GM19043 (cell line): ENCODE results near the gene HSPA4.

Experiments
- ATAC-seq: cut with Tn5 transposase; IDR thresholded peaks from one replicate; pipeline ENCODE4 v1.9.1; 2021; ENCODE audit warnings: low read depth; ENCODE audit not compliant: unreplicated experiment

The HSPA4 gene

DNA sequence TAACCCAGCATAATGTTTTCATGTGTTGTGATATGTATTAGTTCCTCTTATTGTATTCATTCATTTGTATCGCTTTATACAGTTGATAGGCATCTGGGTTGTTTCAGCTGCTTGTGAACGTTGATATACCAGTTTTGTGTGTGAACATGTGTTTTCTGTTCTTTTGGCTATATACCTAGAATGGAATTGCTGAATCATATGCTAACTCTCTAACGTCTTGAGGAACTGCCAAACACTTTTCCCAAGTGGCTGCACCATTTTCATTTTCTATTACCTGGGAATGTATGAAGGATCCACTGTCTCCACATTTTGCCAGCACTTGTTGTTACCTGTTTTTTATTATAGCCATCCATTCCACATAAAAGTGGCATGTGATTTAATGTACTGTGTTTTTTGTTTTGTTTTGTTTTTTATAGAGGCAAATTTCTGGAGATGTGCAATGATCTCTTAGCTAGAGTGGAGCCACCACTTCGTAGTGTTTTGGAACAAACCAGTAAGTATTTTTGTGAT, 34.6 kb downstream of the HSPA4 start:
- ATAC-seq, result no peak

DNA sequence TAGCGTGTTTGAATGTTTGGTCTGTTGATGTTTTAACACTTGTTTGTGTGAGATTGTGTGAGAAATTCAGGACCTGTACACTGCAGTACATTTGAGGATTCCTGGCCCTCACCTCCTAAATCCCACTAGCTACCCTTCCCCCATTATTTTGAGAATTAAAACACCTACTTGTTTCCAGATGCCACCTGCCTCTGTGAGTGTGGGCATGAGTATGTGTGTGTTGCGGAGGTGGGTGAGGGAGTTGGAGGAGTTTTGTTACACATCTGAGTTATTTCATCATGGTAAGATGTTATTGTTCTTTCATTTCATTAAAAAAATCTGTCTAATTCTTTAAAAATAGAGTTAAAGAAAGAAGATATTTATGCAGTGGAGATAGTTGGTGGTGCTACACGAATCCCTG, 36.3 kb downstream of the HSPA4 start:
- no peak for ATAC-seq

DNA sequence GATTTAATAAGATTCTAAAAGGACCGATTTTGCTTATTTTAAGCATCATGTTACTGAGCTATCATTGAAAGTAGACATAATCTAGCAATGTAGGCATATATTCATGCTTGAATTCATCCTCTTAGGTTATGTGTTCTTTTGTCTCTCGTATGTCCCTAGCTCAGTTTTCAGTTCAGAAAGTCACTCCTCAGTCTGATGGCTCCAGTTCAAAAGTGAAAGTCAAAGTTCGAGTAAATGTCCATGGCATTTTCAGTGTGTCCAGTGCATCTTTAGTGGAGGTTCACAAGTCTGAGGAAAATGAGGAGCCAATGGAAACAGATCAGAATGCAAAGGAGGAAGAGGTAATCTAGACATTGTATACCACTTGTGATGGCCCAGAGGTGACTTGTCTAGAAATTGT, 39.2 kb downstream of the HSPA4 start:
- no peak for ATAC-seq

DNA sequence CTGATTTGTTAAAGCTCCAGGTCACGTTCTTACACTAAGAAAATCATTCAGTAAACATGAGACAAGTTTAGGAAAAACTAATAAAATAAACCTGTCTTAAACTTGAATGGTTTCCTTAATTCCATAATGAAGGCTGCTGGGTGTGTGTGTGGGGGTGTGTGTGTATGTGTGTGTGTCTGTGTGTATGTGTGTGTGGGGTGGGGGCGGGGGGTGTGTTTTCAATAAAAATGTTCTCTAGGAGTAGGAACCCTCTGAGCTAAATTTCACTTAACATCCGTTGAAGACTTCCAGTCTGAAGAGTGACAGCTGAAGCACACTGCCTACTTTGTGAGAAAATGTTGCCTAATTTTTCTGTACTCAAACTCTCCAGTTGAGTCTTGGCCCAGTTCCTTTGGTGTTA, 54.5 kb downstream of the HSPA4 start:
- ATAC-seq, result no peak

DNA sequence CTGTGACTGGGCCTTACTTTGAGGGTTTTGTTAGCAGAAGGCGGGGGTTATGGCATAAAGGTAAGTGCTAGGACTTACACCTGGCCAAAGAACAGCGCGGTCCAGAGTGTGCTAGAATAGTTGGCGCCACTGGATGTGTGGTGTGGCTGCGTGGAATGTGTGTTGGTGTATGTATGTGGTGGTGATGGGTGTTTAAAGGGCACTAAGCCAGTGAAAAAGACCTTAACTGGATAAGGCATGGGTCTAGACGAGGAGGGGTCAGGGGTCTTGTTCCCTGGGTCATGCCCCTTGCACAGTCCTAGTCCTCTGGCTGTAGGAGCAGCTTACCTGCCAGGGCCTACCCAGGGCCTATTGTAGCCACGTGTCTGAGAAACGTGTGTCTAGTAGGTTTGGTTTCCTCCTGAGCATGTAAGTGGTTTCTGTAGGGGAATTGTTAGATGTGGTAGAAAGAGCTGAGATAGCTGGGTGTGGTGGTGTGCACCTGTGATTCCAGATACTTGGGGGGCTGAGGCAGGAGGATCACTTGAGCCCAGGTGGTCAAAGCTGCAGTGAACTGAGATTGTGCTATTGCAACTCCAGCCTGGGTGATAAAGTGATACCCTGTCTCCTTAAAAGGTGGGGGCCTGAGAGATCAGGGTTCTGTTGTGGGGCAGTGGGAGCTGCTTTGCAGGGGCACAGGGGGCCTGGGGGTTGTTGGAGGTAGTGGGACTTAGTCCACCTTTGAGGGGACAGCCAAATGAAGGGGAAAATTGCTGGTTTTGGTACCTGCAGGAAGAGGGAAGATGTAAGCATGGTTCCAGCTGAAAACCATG, 55.2 kb downstream of the HSPA4 start:
- no peak for ATAC-seq

DNA sequence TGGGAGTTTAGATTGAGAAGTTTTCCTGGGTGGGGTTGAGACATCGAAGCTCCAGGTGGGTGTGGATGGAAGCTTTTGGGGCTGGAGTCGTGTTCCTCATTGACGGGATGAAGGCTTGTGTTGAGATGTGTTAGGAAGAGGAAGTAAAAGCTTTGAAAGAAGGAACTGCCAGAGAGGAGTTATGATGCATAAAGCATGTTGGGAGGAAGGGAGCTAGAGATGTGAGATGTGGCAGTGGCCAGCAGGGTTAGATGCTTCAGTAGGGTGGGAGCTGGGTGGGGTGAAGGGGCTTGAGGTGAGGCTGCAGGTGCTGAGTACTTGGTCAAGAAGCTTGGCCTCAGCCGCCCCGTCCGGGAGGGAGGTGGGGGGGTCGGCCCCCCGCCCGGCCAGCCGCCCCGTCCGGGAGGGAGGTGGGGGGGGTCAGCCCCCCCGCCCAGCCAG, 56.7 kb downstream of the HSPA4 start:
- ATAC-seq, result no peak

DNA sequence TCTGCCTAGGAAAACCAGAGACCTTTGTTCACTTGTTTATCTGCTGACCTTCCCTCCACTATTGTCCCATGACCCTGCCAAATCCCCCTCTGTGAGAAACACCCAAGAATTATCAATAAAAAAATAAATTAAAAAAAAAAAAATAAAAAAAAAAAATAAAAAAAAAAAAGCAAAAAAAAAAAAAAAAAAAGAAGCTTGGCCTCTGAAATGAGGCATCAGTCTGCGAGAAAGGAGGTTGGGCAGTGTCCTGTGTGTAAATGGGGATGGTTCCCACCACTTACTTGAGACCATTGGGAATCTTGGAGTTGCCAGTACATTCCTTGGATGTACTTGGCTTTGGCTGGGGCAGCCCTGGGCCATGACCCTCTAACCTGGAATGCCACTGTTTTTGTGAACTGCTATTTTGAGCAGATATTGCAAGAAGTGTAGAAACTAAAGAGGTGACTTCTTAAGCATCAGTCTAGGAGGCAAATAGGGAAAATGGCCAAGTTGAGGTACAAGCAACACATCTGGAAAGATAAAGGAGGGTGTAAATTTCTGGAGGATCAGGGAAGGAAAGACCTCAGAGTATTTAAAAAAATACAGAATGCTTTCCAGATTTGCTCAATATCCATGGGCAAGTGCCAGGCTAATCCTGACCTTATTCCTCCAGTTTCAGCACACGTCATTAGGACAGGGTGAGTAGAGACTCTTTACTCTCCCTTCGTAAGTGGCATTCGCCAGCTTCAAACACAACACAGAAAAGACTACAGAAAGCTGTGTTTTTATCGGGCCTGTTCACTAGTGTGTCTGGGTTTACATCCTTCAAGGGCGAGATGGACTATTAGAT, 58.1 kb downstream of the HSPA4 start:
- no peak for ATAC-seq

DNA sequence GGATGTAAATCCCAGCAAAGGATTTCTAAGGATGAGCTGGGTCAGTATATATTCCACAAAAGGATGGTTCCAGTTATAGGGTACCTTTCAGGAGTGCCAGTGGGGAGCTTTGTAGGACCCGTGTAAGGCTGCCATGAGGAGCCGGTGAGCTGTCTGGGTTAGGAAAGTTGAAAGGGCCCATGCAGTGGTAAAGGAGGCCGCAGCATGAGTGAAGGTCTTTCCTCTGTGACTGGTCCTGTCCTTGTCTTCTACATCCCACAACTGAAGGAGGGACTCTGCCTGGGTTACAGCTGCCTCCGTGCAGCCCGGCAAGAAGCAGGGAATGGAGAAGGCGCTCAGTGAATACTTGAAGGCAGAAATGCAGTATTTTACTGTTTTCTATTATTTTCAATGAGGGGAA, 58.9 kb downstream of the HSPA4 start:
- ATAC-seq, result no peak

DNA sequence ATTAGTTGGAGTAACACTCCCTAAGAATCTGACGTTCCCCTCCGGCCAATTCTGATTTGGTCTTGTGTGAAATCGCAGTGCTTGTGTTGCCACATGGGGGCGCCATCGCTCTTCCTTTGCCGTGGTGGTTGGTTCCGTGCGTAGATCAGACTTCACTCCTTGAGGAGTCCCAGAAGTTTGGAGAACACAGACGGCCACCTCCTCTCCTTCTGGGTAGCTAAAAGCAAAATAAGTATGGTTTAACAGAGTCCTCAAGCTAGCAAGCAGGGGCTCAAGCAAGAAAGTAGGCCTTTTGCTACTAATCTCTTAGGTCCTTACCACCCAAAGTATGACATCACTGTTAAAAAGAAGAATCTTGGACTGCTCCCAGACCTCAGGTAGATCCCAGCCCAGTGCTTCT, 59.5 kb downstream of the HSPA4 start:
- ATAC-seq, result no peak

DNA sequence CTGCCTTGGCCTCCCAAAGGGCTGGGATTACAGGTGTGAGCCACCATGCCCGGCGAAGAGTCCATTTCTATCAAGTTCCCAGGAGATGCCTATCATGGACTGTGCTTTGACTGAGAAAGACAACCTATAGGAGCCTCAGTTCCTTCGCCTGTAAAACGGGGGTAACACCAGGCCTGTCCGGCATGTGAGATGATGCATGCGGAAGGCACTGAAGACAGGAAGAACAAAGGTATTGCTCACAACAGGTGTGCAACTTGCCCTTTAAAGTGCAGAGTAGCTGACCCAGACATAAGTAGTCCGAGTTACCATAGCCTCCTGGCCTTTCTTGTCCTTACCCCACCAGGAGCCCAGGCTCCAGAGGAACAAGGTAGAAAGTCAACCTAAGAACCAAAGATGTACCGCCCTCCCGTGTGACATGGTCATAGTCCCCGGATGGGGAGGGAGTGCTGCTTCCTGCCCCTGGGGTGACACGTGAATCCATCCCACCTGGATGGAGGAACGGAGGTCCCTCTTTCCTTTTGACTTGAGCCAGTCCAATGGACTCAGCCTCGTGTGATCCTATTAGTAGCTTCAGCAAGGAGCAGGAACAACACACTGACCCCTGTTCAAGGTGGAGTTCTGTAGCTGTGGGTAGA, 60.3 kb downstream of the HSPA4 start:
- no peak for ATAC-seq

DNA sequence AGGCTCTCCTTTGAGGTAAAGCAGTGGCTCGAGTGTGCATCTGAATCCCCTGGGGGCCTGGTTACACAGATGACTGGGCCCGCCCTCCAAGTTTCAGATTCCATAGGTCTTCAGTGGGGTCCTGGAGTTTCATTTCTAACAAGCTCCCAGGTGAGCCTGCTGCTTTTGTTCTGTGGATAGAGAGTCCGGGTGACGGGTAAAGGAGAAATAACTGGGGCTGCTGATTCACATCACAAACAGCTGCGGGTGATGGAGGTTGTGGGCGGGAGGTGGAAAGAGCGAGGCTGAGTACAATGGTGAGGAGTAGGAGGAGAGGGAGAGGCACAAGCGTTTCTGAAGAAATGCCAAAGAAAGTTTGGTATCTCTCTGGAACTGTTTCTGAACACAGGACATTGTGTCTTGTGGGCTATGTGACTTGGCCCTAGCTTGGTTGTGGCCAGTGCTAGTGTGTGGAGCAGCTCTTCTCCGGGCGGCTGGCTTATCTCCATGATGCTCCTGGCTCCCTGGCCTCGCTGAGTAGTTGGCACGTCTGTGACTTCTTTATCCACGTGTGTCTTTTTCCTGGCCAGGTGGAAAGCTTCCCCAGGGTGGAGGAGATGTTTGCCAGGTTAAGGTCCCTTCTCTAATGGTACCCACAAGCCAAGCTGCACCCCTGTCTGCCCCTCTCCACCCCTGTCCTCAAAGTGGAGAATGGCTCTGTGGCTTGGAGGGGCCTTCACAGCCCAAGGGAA, 61.7 kb downstream of the HSPA4 start:
- ATAC-seq, result no peak

DNA sequence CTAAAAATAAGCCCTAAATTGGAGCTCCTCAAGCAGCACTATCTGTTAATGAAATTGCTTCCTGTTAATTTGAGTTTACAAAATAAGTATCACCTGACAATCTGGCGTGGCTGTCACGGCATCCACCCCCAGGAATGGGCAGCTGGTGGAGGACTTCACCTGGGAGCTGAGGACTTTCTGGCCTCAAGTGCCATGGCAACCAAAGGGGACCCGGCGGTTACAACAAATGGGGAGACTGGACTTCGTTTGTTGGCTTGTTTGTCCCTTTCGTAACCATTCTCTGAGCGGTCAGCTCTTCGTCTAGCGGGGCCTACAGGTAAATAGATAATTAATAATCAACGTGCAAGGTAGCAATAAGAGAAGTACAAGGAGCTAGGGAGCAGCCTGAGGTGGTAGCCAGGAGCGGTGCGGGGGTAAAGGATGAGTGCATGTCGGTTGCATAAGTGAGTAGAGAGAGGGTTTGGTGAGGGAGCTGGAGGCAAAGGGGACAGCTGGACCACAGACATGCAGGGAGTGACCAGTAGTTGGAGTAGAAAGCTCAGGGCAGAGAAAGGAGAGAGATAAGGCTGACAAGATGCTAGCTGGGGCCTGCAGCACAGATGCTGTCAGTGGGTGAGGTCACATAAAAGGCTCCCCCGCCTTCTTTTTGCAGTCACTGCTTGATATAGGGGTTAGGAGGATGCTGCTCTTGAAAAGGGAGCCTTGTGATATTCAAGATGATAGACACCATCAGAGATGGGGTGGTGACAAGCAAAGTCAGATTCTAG, 62.5 kb downstream of the HSPA4 start:
- no peak for ATAC-seq

DNA sequence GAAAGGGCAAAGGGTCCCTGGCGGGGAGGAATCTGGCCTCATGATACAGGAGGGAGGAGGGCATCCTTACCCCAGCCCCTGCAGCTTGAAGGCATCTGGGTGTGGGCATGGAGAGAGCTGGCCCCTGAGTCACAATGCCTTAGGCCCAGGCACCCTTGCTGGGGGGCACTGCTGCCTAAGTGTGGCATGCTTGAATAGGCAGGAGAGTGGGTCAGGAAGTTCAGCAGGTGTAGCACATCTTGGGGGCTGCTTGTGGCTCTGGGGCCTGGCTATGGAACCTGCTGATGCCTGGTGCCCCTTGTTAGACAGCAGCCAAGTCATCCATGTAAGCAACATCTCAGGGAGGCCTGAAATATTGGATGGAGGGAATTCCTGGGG, 63.1 kb downstream of the HSPA4 start:
- no peak for ATAC-seq

DNA sequence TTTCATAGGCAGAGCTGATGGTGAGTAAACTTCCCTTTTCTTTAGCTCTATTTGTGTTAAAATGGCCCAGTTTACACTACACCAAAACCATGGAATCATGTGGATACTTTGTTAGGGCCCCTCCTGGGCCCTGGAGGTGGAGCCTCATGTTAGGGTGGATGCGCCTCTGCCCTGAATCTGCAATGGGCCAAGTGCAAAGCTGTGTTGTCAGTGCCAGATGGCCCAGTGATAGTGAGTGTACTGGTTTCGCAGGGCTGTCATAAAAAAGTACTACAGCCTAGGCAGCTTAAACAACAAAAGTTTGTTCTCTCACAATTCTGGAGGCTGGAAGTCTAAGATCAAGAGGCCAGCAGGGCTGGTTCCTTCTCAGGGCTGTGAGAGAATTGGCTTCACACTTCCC, 64.8 kb downstream of the HSPA4 start:
- no peak for ATAC-seq

DNA sequence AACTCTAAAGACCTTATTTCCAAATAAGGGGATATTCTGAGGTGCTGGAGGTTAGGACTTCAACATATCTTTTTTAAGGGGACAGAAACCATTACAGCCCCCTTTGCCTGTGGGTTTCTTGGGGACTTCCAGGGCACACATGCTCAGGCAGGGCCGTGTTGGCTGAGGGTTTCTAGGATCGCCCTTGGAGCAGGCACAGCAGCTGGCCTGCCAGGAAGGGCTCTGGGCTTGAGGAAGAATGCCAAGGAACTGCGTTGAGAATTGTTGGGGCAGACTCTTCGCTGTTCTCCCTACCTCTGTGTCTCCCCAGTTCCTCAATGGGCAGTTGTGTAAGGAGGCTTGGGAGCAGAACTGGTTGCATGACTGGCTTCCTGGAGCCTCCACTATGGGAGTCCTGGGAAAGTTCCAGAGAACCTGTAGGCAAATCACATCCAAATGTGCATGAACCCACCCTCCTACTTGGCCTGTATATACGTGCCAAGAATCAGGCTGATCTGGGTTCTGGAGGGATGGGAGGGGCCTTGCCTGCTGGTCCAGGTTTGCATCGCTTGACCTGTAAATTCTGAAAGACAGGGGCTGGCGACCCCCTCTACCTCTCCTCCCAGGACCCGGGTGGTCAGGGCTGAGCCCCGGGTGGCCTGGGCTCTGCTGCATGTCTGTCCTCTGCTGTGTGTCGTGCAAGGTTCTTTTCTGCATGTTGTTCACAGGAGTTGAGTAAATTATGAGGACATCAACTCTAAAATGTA, 65.5 kb downstream of the HSPA4 start:
- no peak for ATAC-seq

DNA sequence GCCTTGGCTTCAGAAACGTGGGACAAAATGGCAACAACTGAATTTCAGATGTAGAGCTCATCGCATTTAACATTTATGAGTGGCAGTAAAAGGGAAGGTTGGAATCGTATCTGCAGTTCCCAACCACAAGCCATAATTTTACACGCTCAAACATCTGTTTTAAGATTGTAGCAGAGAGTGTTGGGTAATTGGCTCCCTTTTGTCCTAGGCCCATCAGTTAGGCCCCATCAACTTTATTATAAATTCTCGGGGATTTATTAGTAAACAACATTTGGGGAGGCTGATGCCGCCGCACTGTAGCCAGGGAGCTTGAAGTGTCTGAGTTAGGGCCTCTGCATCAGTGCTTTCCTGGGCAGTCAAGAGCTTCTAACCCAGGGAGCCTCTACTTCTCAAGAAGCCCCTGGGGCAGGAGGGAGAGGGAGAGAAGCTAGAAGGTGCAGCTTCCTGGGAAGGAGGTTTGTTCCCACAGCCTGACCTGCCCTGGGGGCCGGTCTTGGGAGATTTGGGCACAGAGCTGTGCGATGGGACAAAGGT, 66.2 kb downstream of the HSPA4 start:
- no peak for ATAC-seq

DNA sequence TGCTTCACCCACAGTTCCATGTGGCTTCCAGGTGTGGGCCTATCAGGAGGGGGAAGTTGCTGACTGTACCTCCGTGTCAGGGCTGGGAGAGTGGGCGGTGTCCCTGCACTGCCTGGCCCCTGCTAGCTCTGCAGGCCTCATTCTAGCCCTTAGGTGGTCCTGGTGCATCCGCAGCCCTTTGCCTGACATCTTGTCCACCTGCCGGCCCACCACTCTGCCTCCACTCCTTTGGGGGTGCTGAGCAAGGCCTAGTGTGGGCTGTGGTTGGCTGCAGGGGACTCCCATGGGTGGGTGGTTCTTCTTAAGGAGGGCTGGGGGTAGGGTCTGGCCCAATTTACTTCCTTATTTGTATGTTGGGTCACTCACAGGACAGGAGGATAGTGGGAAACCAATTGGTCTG, 66.9 kb downstream of the HSPA4 start:
- ATAC-seq, result no peak

DNA sequence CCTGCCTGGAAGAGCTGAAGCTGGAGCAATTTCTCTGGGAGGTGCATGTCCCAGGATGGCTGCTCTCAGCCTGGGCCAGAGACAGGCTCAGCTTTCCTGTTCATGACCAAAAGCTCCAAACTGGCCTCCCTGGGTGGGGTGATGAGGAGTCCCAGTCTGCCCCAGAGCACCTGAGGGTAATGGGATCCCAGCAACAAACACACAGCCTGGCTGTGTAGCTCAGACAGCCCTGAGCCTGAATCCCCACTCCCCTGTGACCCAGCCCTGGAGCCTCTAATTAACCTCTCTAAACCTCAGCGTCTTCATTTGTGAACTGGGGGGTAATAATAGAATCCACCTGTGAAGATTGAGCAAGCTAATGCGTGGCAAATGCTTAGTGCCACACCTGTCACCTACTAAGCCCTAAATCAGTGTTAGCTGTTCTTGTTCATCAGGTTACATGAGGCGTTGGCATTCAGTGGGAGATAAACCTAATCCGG, 67.5 kb downstream of the HSPA4 start:
- no peak for ATAC-seq
